AG09309 (cell line): ENCODE measurements around the gene GNB1.
A peak's percentile ranks its signal among the peaks of the same experiment; 100 is the strongest.

Experiments
- DNase-seq: peaks from one replicate; pipeline ENCODE4 v3.0.0-alpha.2; 2010; ENCODE audit warnings: low read depth
- H3K4me3 ChIP-seq: 2 replicates; pipeline ENCODE4 v1.5.1; 2011; ENCODE audit warnings: mild to moderate bottlenecking, low read depth, low read length, moderate library complexity; ENCODE audit not compliant: control insufficient read depth
- TF ChIP-seq, protein P1 (sequence below): IDR thresholded peaks from 2 replicates; pipeline ENCODE4 v1.5.1; 2011; ENCODE audit warnings: mild to moderate bottlenecking, low read depth, low read length, inconsistent platforms; ENCODE audit not compliant: insufficient read depth, control insufficient read depth; ENCODE audit errors: missing control alignments

Gene GNB1

DNA sequence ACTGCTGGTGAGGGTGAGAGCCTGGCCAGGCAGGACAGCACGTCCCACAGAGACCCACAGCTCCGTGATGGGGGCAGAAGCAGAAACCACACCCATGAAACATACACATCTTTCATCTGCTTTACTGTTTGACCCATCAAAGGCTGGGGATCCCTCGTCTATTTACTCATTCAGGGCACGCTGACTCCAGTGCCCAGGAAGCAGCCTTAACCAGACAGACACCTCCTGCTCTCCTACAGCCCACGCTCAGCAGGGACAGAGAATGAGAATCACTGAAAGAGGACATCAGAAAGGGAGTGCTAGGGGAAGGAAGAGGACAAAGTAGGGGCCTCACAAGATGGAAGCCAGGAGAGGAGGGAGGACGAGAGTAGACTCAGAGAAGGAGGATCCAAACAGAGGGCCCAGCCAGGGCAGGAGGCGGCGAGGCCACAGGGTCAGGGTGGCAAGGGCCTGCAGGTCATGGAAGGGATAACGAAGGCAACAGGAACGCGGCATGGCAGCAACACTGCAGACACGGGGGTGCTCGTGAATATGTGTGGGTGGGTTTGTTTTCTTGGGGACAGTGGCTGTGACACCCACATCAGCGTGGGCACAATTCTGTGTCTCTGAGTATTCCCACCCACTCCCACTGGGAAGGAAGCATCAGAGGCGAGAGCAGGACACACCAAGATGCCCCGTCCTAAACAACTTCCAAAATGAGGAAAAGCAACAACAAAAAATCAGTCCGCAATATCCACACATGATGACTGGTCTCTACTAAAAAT, 97.2 kb downstream of the GNB1 start:
- TF ChIP-seq, protein P1, sequence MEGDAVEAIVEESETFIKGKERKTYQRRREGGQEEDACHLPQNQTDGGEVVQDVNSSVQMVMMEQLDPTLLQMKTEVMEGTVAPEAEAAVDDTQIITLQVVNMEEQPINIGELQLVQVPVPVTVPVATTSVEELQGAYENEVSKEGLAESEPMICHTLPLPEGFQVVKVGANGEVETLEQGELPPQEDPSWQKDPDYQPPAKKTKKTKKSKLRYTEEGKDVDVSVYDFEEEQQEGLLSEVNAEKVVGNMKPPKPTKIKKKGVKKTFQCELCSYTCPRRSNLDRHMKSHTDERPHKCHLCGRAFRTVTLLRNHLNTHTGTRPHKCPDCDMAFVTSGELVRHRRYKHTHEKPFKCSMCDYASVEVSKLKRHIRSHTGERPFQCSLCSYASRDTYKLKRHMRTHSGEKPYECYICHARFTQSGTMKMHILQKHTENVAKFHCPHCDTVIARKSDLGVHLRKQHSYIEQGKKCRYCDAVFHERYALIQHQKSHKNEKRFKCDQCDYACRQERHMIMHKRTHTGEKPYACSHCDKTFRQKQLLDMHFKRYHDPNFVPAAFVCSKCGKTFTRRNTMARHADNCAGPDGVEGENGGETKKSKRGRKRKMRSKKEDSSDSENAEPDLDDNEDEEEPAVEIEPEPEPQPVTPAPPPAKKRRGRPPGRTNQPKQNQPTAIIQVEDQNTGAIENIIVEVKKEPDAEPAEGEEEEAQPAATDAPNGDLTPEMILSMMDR: no peak
- H3K4me3 ChIP-seq: no peak overlapping the region
- DNase-seq: no peak

DNA sequence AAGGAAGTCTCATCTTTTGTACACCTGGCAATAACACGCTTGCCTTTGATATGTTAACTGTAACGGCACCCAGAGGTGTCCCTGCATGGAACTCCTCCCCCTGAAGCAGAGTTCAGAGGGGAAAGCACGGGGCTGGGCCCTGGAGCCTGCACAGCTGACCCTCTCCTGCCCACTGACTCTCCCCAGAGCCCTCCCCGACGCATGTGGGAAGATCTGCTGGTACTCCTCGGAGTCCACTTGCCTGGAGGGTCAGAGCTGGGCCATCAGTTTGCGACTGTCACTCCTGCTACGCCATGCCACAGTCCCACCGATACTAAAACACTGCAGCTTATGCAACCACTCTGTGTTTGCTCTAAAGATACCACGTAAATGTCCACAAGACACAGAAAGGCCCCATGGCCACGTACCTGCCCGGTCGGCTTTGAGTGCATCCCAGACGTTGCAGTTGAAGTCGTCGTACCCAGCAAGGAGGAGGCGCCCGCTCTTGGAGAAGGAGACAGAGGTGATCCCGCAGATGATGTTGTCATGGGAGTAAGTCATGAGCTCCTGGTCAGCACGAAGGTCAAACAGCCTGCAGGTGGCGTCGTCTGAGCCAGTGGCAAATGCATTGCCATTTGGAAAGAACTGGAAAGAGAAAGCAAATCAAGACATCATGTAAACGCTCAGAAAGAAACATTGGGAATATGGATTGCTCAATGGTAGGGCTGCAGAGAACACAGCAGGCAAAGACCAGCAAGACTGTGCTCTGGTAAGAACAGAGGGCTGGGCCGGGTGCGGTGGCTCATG, 102.0 kb downstream of the GNB1 start:
- DNase-seq: no peak
- H3K4me3 ChIP-seq: no peak overlapping the region
- TF ChIP-seq, protein P1: peak; percentile 23

DNA sequence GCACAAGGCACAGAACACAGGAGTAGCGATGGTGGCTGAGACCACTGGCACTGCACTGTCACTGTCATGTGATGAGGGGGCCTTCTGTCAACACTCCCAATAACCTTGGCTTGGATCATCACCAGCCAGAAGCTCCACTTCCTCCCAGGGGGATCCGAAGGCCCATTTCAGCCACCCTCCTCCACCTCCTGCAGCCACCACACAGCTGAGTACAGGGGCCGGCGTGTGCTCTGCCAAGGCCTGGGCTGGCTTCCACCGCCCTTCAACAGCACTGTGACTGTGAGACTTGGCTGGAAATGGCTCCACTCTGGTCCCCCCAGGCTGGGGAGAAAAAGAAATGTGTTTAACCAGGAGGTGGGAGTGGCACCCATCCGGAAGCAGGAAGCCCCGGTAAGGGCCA, 102.8 kb downstream of the GNB1 start:
- no peak for DNase-seq
- H3K4me3 ChIP-seq: no peak overlapping the region
- TF ChIP-seq, protein P1: no peak

DNA sequence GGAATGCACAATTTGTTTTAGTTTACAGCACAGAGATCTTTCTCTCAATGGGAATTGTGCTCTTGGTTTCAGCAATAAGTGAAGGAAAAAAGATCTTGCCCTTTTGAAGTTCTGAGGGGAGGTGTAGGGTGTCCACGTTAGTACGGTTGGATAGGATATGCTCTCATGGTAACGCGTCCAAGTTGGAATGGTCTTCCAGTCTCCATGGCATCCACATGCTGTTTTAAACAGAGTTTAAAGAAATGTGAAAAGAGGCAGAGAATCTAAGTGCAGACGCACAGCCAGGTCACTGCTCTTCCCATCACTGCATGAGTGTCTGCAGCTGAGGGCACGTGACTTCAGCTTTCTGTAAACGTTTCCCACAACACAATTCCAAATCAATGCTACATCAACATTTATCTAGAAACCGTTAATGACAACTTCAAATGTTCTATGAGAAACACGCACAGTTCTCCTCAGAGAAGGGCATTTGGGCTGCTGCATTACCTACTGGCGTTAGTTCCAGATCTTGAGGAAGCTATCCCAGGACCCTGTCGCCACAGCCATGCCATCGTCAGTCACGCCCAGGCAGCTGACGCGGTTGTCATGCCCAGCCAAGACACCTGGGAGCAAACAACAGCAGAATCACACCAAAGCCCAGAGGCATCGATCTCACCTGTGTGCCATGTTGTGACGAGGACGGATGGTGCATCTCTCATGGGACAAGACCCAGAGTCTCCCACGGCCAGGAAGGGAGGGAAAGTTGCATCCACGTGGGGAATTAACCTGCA, 103.9 kb downstream of the GNB1 start:
- no peak overlapping the region for H3K4me3 ChIP-seq
- no peak for DNase-seq

DNA sequence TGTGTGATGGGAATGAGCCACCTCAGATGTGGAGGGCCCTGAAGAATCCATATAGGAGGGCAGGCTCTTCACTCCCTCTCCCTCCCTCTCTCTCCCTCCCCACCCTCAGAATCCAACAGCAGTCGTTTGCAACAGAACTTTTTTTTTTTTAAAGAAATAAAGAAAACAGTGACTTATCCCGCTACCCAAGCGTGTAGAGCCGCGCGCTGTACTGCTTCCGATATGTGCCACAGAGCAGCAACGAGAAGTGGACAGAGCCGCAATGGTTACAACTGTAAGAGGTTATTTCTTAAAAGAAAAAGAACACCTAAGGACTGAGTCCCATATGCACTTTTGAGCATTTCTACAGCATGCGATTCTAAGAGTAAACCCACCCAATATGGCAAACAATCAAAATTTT, 105.2 kb downstream of the GNB1 start:
- DNase-seq: no peak
- TF ChIP-seq, protein P1: no peak
- H3K4me3 ChIP-seq: no peak overlapping the region

More for the DNA sequence above, 103.9 kb downstream of the GNB1 start:
- TF ChIP-seq, protein P1: no peak

DNA sequence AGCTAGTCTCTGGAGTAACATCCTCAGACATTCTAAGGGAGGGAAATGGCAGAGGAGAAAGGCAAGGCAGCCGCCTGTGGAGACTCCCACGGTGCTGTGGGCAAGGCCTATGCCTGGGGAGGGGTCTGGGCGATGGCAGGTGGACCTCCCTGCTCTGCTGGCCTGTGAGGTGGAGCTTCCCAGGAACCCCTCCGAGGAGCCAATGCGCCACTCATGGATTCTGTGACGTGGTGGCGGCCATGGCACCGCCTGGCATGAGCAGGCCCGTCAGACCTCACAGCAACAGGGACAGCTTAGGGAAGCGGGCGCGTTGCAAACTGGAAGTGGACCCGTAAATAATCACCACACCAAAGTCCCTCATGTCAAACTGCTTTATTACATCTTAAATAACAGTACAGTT, 106.0 kb downstream of the GNB1 start:
- TF ChIP-seq, protein P1: no peak
- DNase-seq: no peak
- no peak overlapping the region for H3K4me3 ChIP-seq
